Measurements from ENCODE around the gene AURKA.

AURKA gene

GRCh38 chr20:56386219-56386618 is 5.8 kb downstream of the AURKA start:
- TF ChIP-seq, protein P1, sequence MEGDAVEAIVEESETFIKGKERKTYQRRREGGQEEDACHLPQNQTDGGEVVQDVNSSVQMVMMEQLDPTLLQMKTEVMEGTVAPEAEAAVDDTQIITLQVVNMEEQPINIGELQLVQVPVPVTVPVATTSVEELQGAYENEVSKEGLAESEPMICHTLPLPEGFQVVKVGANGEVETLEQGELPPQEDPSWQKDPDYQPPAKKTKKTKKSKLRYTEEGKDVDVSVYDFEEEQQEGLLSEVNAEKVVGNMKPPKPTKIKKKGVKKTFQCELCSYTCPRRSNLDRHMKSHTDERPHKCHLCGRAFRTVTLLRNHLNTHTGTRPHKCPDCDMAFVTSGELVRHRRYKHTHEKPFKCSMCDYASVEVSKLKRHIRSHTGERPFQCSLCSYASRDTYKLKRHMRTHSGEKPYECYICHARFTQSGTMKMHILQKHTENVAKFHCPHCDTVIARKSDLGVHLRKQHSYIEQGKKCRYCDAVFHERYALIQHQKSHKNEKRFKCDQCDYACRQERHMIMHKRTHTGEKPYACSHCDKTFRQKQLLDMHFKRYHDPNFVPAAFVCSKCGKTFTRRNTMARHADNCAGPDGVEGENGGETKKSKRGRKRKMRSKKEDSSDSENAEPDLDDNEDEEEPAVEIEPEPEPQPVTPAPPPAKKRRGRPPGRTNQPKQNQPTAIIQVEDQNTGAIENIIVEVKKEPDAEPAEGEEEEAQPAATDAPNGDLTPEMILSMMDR (IDR thresholded peaks at IDR 0.05; ENCODE audit: low read depth, low read length, missing control alignments), result no peak
- DNase-seq (ENCODE audit: low read depth), result no peak
- H3K4me3 ChIP-seq (ENCODE audit: low read depth, low read length), result no peak overlapping the region
- in situ Hi-C loops (cut with HindIII; ENCODE audit: low sequenced_read_pairs), result no loop called here

DNA sequence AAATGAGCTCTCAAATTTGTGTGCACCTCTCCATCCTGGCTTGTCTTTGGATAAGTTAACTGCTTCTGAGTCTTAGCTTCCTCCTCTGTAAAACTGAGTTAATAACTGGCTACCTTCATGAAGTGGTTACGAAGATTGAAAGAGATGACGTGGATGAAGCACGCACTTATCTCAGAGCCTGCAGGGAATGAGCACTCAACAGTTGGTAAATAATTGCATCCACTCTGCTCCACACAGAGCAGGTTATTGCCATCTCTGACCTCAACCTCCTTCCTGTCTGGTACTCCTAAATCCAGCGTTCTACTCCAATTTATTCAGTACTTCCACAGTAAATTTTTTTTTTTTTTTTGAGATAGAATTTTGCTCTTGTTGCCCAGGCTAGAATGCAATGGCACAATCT is 6.9 kb downstream of the AURKA start:
- TF ChIP-seq, protein P1 (IDR thresholded peaks at IDR 0.05; ENCODE audit: low read depth, low read length, missing control alignments), result no peak
- in situ Hi-C loops (cut with HindIII; ENCODE audit: low sequenced_read_pairs), result no loop called here
- H3K4me3 ChIP-seq (ENCODE audit: low read depth, low read length), result no peak overlapping the region
- no peak for DNase-seq (ENCODE audit: low read depth)

- H3K4me3 ChIP-seq (ENCODE audit: low read depth, low read length), result no peak overlapping the region
- TF ChIP-seq, protein P1 (IDR thresholded peaks at IDR 0.05; ENCODE audit: low read depth, low read length, missing control alignments), result no peak
- in situ Hi-C loops (cut with HindIII; ENCODE audit: low sequenced_read_pairs), result no loop called here
- DNase-seq (ENCODE audit: low read depth), result no peak
These were observed 8.7 kb downstream of the AURKA start for GRCh38 chr20:56383334-56383733.

DNA sequence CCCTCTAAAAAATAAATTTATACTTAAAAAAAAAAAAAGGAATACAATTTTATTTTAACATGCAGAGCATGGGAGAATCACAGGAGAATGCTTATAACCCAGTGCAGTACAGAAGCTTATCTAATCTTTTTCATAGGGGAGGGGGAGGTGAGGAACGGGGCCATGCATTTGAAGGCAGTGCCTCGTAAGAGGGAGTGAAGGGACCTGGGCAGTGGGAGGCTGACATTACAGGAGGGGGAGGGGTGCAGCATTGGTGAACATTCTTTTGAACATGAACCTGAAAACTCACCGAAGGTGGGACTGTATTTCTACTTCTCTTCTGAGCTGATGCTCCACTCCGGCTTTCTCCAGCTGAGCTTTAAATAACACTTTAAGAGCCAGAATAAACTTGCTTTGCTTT is 9.3 kb downstream of the AURKA start:
- DNase-seq (ENCODE audit: low read depth), result no peak
- in situ Hi-C loops (cut with HindIII; ENCODE audit: low sequenced_read_pairs), result no loop called here
- H3K4me3 ChIP-seq (ENCODE audit: low read depth, low read length), result no peak overlapping the region
- TF ChIP-seq, protein P1 (IDR thresholded peaks at IDR 0.05; ENCODE audit: low read depth, low read length, missing control alignments), result no peak

DNA sequence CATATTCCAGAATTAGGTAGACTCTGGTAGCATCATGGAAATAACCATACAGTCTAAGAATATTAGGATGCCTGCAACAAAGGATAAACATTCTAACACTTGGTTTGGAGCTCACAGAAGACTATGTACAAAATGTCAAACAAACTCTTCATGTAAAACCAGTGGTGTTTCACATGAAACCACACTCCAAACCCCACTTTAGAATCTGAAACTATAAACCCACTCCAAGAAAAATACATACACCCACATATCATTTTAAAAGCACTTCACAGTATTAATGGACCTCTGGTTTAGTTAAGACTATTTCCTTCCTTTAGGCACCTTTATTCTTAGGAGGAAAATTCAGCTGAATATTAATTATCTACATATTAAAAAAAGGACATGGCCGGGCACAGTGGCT is 10.5 kb downstream of the AURKA start:
- in situ Hi-C loops (cut with HindIII; ENCODE audit: low sequenced_read_pairs), result no loop called here
- TF ChIP-seq, protein P1 (IDR thresholded peaks at IDR 0.05; ENCODE audit: low read depth, low read length, missing control alignments), result no peak
- H3K4me3 ChIP-seq (ENCODE audit: low read depth, low read length), result no peak overlapping the region
- DNase-seq (ENCODE audit: low read depth), result no peak

DNA sequence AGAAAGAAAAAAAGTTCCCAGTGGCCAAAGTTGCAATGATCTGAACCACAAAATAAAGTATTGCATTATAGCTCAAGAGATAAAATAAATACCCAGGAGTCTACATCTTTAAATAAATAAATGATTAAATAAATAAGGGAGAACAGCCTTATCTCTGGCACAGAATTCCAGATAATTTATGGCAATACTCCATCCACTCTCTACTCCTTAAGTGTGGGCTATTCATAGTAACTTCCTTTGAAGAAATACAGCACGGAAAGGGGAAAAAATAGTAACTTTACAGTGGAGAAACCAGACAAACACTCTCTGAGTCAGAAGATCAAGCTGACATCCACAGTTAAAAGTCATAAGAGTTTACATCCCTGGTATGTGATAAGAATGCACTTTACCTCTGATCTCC is 11.6 kb downstream of the AURKA start:
- no peak overlapping the region for H3K4me3 ChIP-seq (ENCODE audit: low read depth, low read length)
- in situ Hi-C loops (cut with HindIII; ENCODE audit: low sequenced_read_pairs), result no loop called here
- DNase-seq (ENCODE audit: low read depth), result no peak
- TF ChIP-seq, protein P1 (IDR thresholded peaks at IDR 0.05; ENCODE audit: low read depth, low read length, missing control alignments), result no peak

- in situ Hi-C loops (cut with HindIII; ENCODE audit: low sequenced_read_pairs), result no loop called here
- TF ChIP-seq, protein P1 (IDR thresholded peaks at IDR 0.05; ENCODE audit: low read depth, low read length, missing control alignments), result no peak
- DNase-seq (ENCODE audit: low read depth), result no peak
- no peak overlapping the region for H3K4me3 ChIP-seq (ENCODE audit: low read depth, low read length)
These were observed 13.6 kb downstream of the AURKA start for GRCh38 chr20:56378386-56378785.

Data from astrocyte of the cerebellum (primary cell).